Measurements from ENCODE around the gene ITGB6. TPM values are rescaled to one million over a fixed set of nuclear protein-coding genes. Genes with fewer than 3 reads are reported as not detected.

Gene ITGB6
- total and polyA plus RNA-seq, 2 of the 8 experiments (the other 6 are each of a cell fraction or from before 2014, with no cell fraction given): not detected

- TF ChIP-seq RAD21 (IDR thresholded peaks at IDR 0.05 in 1 of 2, conservative IDR thresholded peaks at IDR 0.05 in 1 of 2; ENCODE audit: low read depth in 2 of 2, low read length in 2 of 2) (peak in 1 of 2 experiments; percentile 20; a peak in 1 of 4 replicates), SIN3A (conservative IDR thresholded peaks at IDR 0.05 in 1 of 2, IDR thresholded peaks at IDR 0.05 in 1 of 2; ENCODE audit: low read depth in 1 of 2, low read length in 2 of 2) (no peak), NRF1 (IDR thresholded peaks at IDR 0.05; ENCODE audit: low read depth, low read length) (no peak), ZNF274 (IDR thresholded peaks at IDR 0.05; ENCODE audit: borderline replicate concordance, extremely low read depth, low read length) (no peak), EZH2 (IDR thresholded peaks at IDR 0.05; ENCODE audit: low read depth, low read length, severe bottlenecking) (no peak), BACH1 (IDR thresholded peaks at IDR 0.05; ENCODE audit: low read length) (no peak), MAX (IDR thresholded peaks at IDR 0.05) (no peak), KDM1A (IDR thresholded peaks at IDR 0.05; ENCODE audit: borderline replicate concordance, low read length) (no peak)
- H4K8ac ChIP-seq (ENCODE audit: extremely low read depth, insufficient read depth, low read length): no peak overlapping the region
- no peaks in the 10 kb centered on the region for H3K79me1 ChIP-seq (ENCODE audit: low read depth, low read length)
- no peaks in the 10 kb centered on the region for H3K36me3 ChIP-seq (ENCODE audit: control insufficient read depth in 2 of 4, insufficient read depth in 4 of 4, low read length in 3 of 4)
- peaks cover 0 to 5% (median 5%) of the 10 kb centered on the region in 4 experiments; a peak in 3 of 7 replicates for H3K4me1 ChIP-seq (replicated peaks in 1 of 4; ENCODE audit: control insufficient read depth in 3 of 4, insufficient read depth in 4 of 4, low read length in 3 of 4)
- H4K20me1 ChIP-seq (replicated peaks in 1 of 2; ENCODE audit: control insufficient read depth in 1 of 2, insufficient read depth in 2 of 2, low read length in 2 of 2): no peaks in the 10 kb centered on the region
- no peak overlapping the region for H3K4me2 ChIP-seq (ENCODE audit: insufficient read depth in 1 of 2, low read depth in 2 of 2, low read length in 2 of 2)
- H3K27ac ChIP-seq (ENCODE audit: low read depth, low read length): no peak overlapping the region
- H3K4ac ChIP-seq (replicated peaks; ENCODE audit: insufficient read length, low read depth, low read length): no peak overlapping the region
- CTCF ChIA-PET (ENCODE audit: partially characterized antibody): interaction anchor here (0.7 to 4.0 kb wide), 5 partner anchors 11 to 111 kb away, joined by 3 to 32 read pairs (median 10); no protein-coding TSS in a partner anchor
- H2BK12ac ChIP-seq (ENCODE audit: low read depth, low read length): no peak overlapping the region; the same call in 1 of the 2 replicates
- H3K79me2 ChIP-seq (ENCODE audit: control insufficient read depth in 1 of 2, insufficient read depth in 2 of 2, low read length in 2 of 2): no peaks in the 10 kb centered on the region
- H3K27me3 ChIP-seq (replicated peaks in 1 of 4; ENCODE audit: control insufficient read depth in 3 of 4, extremely low read depth in 1 of 4, insufficient read depth in 3 of 4, low read length in 3 of 4): no peaks in the 10 kb centered on the region
- no peak overlapping the region for H4K5ac ChIP-seq (ENCODE audit: insufficient read length, low read depth, low read length)
- POLR2A ChIA-PET (ENCODE audit: partially characterized antibody): no interaction called here
- FAIRE-seq (no peak), DNase-seq (ENCODE audit: low read depth in 1 of 2, low spot score in 2 of 2) (no peak)
- H3K56ac ChIP-seq (replicated peaks; ENCODE audit: insufficient read length, low read depth, low read length): no peak overlapping the region
- no peak overlapping the region for H2BK20ac ChIP-seq (ENCODE audit: low read length)
- no peak overlapping the region for H3K9ac ChIP-seq (replicated peaks in 1 of 4; ENCODE audit: extremely low read depth in 1 of 4, low read depth in 3 of 4, low read length in 3 of 4)
- no peak overlapping the region for H3K4me3 ChIP-seq (ENCODE audit: extremely low read depth in 1 of 4, insufficient read depth in 2 of 4, low read depth in 3 of 4, low read length in 4 of 4)
- H2BK120ac ChIP-seq (replicated peaks; ENCODE audit: low read depth, low read length): no peak overlapping the region
- H2AFZ ChIP-seq (ENCODE audit: low read length): peak overlapping the region; percentile 72; the same call in 1 of the 2 replicates
- no peak overlapping the region for H3K23ac ChIP-seq (ENCODE audit: insufficient read length)
- no peaks in the 10 kb centered on the region for H3K23me2 ChIP-seq (ENCODE audit: low read depth, low read length)
- H3K14ac ChIP-seq (ENCODE audit: insufficient read length): no peak overlapping the region
- H2BK15ac ChIP-seq (ENCODE audit: low read length): no peak overlapping the region
- peak overlapping the region; percentile 75; the same call in 1 of the 2 replicates for H3K18ac ChIP-seq (ENCODE audit: extremely low read depth, low read length)
- no peak overlapping the region for H2AK5ac ChIP-seq (ENCODE audit: low read depth, low read length)
- WGBS, 2 experiments (ENCODE audit: extremely low coverage in 1 of 2, insufficient coverage in 1 of 2, insufficient read length in 1 of 2, insufficient replicate concordance in 2 of 2, low coverage in 1 of 2, low lambda C conversion rate in 2 of 2, missing lambda C conversion rate in 1 of 2): 75% methylated on average over 4 of the region's 4 CpGs; no CpG with 5 or more reads in 1 of the 2 experiments
- H3K9me3 ChIP-seq (ENCODE audit: insufficient read depth in 2 of 2, low read depth in 1 of 2, low read length in 1 of 2): no peaks in the 10 kb centered on the region
- H4K91ac ChIP-seq (replicated peaks; ENCODE audit: insufficient read length, low read length): no peak overlapping the region
- H2BK5ac ChIP-seq (ENCODE audit: low read depth, low read length): peak overlapping the region; percentile 36; the same call in 1 of the 2 replicates
These were observed 20.5 kb upstream of the ITGB6 start for GRCh38 chr2:160220545-160221009.

All from H1 (cell line).